Measurements from ENCODE around the gene MLEC.
A peak's percentile ranks its signal among the peaks of the same experiment; 100 is the strongest.
"Not testable (repeated sequence)": the region's sequence is repeated elsewhere in the genome, so short reads cannot be mapped to it uniquely, and the experiment has no call there.

MLEC gene

DNA sequence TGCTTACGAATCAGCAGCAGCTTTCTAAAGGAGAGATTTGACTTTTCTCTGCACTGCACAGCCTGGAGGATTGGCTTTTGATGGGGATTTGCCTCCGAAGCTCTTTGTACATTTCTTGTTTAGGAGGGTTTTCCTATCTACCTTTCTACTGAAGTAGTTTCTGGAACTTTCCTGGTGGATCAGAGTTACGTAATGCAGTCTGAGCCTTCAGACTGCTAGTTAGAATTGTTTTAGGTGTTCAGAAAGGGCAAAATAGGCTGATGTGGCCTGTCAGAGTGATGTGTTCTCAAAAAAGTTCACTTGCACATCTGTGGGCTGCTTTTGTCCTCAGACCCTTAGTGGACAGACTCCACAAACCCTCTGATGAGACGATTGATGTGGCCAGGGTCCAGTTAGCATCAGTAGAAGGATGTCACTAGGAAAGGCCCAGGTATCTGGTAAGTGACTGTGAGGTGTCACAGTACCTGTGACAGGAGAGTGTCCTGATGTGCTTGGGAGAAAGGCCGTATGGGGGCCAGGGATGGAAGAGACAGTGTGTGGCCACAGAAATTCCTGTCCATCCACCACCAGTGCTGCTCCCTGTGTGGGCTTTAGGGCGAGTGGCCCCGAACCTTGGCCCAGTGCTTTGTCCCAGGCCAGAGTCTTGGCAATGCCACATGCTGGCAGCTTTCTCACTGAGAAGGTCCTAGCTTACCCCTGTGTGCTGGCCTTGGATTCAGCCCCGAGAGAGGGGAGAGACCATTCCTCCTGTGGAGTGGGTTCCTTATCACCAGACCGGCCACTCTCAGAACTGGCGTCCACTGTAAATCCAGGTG is 34.2 kb downstream of the MLEC start:
- ATAC-seq (replicated peaks; ENCODE audit: extremely low read depth, poor library complexity, severe bottlenecking) (no peak), DNase-seq (ENCODE audit: low spot score in 2 of 2) (no peak)
- H3K36me3 Mint-ChIP-seq (ENCODE audit: insufficient read depth), result peaks cover 19% of the 10 kb centered on the region
- peaks cover 20% of the 10 kb centered on the region for H3K4me1 Mint-ChIP-seq
- H3K4me3 Mint-ChIP-seq, result no peak overlapping the region
- no peak overlapping the region for H3K27ac Mint-ChIP-seq (ENCODE audit: low read depth)
- H3K9me3 Mint-ChIP-seq, result no peaks in the 10 kb centered on the region
- H3K27me3 Mint-ChIP-seq, result no peaks in the 10 kb centered on the region

DNA sequence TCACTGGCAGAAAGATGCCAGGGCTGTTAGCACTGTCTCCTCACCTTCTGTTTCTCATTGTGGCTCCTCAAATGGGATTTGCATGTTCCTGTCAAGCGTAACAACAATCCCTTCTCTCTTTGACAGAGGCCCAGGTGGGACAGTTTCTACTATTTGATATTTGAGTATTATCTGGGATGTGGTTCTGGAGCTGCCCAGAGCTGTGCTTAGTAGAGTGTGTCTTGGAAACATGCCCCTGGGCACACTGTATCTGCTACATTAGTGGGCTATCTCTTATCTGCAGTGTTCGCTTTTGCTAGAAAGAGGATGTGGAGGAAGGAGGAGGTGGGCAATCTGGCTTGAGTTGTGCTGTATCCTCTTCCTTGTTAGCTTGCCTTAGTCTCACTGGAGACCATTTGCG is 34.9 kb downstream of the MLEC start:
- H3K9me3 Mint-ChIP-seq, result no peaks in the 10 kb centered on the region
- ATAC-seq (replicated peaks; ENCODE audit: extremely low read depth, poor library complexity, severe bottlenecking), result no peak
- H3K4me1 Mint-ChIP-seq, result peaks cover 22% of the 10 kb centered on the region
- H3K4me3 Mint-ChIP-seq, result no peak overlapping the region
- no peak for DNase-seq (ENCODE audit: low spot score in 2 of 2)
- no peak overlapping the region for H3K27ac Mint-ChIP-seq (ENCODE audit: low read depth)
- H3K36me3 Mint-ChIP-seq (ENCODE audit: insufficient read depth), result peaks cover 19% of the 10 kb centered on the region
- no peaks in the 10 kb centered on the region for H3K27me3 Mint-ChIP-seq

DNA sequence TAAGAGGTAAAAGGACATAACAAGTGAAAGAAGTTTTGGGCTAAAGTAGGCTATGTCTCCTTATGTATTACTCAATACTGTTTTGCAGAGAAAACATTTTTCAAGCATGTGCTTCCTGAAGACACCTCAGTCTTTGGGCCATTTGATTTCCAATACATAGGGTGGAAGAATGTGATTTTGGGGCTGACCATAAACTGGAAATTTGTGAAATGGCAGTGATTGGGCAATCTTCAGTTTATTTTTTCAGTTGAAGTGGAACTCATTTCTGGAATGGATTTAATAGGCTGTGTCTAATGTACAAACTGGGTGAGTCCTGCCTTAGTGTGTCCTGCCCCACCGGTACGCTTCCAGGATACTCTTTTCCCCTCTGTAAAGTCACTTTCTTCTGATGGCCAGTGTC is 35.8 kb downstream of the MLEC start:
- no peaks in the 10 kb centered on the region for H3K9me3 Mint-ChIP-seq
- ATAC-seq (replicated peaks; ENCODE audit: extremely low read depth, poor library complexity, severe bottlenecking), result no peak
- peaks cover 22% of the 10 kb centered on the region for H3K4me1 Mint-ChIP-seq
- peaks cover 14% of the 10 kb centered on the region for H3K36me3 Mint-ChIP-seq (ENCODE audit: insufficient read depth)
- DNase-seq (ENCODE audit: low spot score in 2 of 2), result no peak
- no peak overlapping the region for H3K27ac Mint-ChIP-seq (ENCODE audit: low read depth)
- H3K27me3 Mint-ChIP-seq, result no peaks in the 10 kb centered on the region
- H3K4me3 Mint-ChIP-seq, result no peak overlapping the region

- Mint-ChIP-seq H3K27ac (ENCODE audit: low read depth) (no peak overlapping the region), H3K27me3 (no peaks in the 10 kb centered on the region), H3K9me3 (no peaks in the 10 kb centered on the region), H3K36me3 (ENCODE audit: insufficient read depth) (peaks cover 11% of the 10 kb centered on the region), H3K4me1 (peaks cover 16% of the 10 kb centered on the region), H3K4me3 (peak overlapping the region; percentile 88)
- ATAC-seq (replicated peaks; ENCODE audit: extremely low read depth, poor library complexity, severe bottlenecking) (no peak), DNase-seq (ENCODE audit: low spot score in 2 of 2) (no peak)
Measured at GRCh38 chr12:120724720-120725119, 37.8 kb downstream of the MLEC start.

DNA sequence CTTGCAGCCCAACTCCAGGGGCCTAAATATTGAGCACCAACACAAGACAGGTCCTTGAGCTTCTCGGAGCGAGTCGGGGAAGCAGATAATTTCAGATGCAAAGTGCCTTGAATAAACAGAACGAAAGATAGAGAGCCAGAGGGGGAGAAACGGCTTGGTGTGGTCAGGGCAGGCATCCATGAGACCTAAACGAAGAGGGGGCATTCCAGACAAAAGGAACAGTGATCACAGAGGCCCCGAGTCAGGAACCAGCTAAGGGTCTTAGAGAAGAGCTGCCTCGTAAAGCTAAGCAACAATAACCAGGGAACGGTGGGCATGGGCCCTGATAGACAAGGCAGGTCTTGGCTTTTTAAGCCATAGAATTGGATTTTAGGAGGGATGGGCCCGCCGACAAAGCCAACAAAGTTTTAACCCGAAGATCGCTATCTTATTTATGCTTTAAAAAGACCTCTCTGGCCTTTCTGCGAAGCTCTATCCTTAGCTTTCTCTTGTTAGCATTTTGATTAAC is 38.3 kb downstream of the MLEC start:
- Mint-ChIP-seq H3K36me3 (ENCODE audit: insufficient read depth) (peaks cover 11% of the 10 kb centered on the region), H3K27ac (ENCODE audit: low read depth) (no peak overlapping the region), H3K27me3 (no peaks in the 10 kb centered on the region), H3K9me3 (no peaks in the 10 kb centered on the region), H3K4me3 (peak overlapping the region; percentile 88), H3K4me1 (peaks cover 16% of the 10 kb centered on the region)
- ATAC-seq (replicated peaks; ENCODE audit: extremely low read depth, poor library complexity, severe bottlenecking) (no peak), DNase-seq (ENCODE audit: low spot score in 2 of 2) (no peak)

DNA sequence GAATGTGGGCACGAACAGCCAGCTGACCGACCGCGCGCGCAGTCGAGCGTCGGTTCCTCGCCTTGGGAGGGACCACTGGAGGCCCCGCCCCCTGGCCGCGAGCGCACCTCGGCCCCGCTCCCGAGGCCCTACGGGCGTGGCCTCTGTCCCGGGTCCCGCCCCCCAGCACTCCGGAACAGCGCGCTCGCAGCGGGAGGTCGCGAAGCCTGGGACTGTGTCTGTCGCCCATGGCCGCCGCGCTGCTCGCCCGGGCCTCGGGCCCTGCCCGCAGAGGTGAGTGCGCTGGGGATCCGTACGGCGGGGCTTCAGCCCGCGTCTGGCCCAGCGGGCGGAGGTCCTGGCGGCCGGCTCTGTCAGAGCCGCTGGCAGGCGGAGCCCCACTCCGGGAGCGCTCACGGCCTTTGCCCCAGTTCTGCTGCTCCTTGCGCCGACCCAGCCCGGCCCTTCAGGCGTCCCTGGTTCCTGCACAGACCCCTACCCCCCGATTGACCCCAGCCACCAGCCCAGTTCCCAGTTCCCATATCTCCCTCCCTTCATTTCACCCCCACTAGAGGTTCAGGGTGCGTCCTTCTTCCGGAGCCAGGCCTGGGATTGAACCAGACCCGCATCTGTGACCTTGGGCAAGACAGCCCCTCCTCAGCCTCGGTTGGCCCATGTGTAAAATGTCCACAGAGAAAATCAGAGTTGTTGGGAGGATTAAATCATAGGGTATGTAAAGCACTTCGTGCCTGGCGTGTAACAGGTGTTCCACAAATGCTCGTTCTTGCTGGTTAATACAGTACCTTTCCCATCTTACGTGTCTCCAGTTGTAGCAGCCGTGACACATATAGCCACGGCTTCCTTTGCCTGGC is 38.9 kb downstream of the MLEC start, which contains the start of gene ACADS:
Gene ACADS, plus strand, starts transcription at position 168 of the 851 bp plus-strand sequence. Its CDS starts 60 bp downstream, at position 228.
- peak within 1 kb of the TSS; percentile 85 for H3K27ac Mint-ChIP-seq (ENCODE audit: low read depth)
- peaks cover 14% of the 10 kb centered on the region for H3K36me3 Mint-ChIP-seq (ENCODE audit: insufficient read depth)
- H3K27me3 Mint-ChIP-seq, result no peaks in the 10 kb centered on the region

GRCh38 chr12:120726510-120726793 is 39.5 kb downstream of the MLEC start:
- peak overlapping the region; percentile 88 for H3K4me3 Mint-ChIP-seq
- no peaks in the 10 kb centered on the region for H3K9me3 Mint-ChIP-seq
- H3K27me3 Mint-ChIP-seq, result no peaks in the 10 kb centered on the region
- H3K36me3 Mint-ChIP-seq (ENCODE audit: insufficient read depth), result peaks cover 12% of the 10 kb centered on the region
- H3K27ac Mint-ChIP-seq (ENCODE audit: low read depth), result peak overlapping the region; percentile 85
- no peak for DNase-seq (ENCODE audit: low spot score in 2 of 2)
- peaks cover 16% of the 10 kb centered on the region for H3K4me1 Mint-ChIP-seq
- no peak for ATAC-seq (replicated peaks; ENCODE audit: extremely low read depth, poor library complexity, severe bottlenecking)

More for the DNA sequence above, 38.9 kb downstream of the MLEC start, which contains the start of gene ACADS:
- peak within 1 kb of the TSS; percentile 88 for H3K4me3 Mint-ChIP-seq
- H3K4me1 Mint-ChIP-seq, result peaks cover 16% of the 10 kb centered on the region
- no peaks in the 10 kb centered on the region for H3K9me3 Mint-ChIP-seq
- DNase-seq (ENCODE audit: low spot score in 2 of 2), result peak; percentile 74 to 84
- ATAC-seq (replicated peaks; ENCODE audit: extremely low read depth, poor library complexity, severe bottlenecking), result peak; percentile 100

- ATAC-seq (replicated peaks; ENCODE audit: extremely low read depth, poor library complexity, severe bottlenecking) (no peak), DNase-seq (ENCODE audit: low spot score in 2 of 2) (no peak)
- Mint-ChIP-seq H3K9me3 (no peaks in the 10 kb centered on the region), H3K4me3 (peak overlapping the region; percentile 88), H3K4me1 (peaks cover 16% of the 10 kb centered on the region), H3K27ac (ENCODE audit: low read depth) (no peak overlapping the region), H3K27me3 (no peaks in the 10 kb centered on the region), H3K36me3 (ENCODE audit: insufficient read depth) (peaks cover 13% of the 10 kb centered on the region)
Measured at GRCh38 chr12:120726961-120727360, 40.0 kb downstream of the MLEC start.

DNA sequence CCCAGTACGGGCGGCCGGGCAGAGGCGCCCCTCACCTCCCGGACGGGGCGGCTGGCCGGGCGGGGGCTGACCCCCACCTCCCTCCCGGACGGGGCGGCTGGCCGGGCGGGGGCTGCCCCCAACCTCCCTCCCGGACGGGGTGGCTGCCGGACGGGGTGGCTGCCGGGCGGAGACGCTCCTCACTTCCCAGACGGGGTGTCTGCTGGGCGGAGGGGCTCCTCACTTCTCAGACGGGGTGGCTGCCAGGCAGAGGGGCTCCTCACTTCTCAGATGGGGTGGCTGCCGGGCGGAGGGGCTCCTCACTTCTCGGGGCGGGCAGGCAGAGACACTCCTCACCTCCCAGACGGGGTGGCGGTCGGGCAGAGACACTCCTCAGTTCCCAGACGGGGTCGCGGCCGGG is 45.2 kb downstream of the MLEC start:
- H3K27me3 Mint-ChIP-seq; DNase-seq (ENCODE audit: low spot score in 2 of 2); H3K9me3 Mint-ChIP-seq; H3K4me1 Mint-ChIP-seq; H3K4me3 Mint-ChIP-seq; ATAC-seq (replicated peaks; ENCODE audit: extremely low read depth, poor library complexity, severe bottlenecking); H3K27ac Mint-ChIP-seq (ENCODE audit: low read depth): not testable (repeated sequence)
- peaks cover 13% of the 10 kb centered on the region for H3K36me3 Mint-ChIP-seq (ENCODE audit: insufficient read depth)

DNA sequence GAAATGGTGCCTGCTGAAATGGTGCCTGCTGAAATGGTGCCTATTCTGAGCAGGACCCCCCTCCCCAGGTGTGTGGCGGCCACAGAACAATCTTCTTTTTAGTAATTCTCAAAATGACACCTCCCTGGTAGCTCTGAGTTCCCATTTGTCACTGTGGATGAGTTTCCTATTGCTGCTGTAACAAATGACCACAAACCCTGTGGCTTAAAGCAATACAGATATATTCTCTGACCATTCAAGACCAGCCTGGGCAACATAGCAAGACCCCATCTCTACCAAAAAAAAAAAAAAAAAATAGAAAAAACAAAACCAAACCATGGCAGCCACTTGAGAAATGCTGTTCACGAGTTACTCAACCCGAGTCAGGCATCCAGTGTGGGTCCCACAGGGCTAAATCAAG is 46.6 kb downstream of the MLEC start:
- no peaks in the 10 kb centered on the region for H3K27me3 Mint-ChIP-seq
- peaks cover 5% of the 10 kb centered on the region for H3K4me1 Mint-ChIP-seq
- peaks cover 12% of the 10 kb centered on the region for H3K36me3 Mint-ChIP-seq (ENCODE audit: insufficient read depth)
- H3K9me3 Mint-ChIP-seq, result no peaks in the 10 kb centered on the region
- H3K27ac Mint-ChIP-seq (ENCODE audit: low read depth), result no peak overlapping the region
- ATAC-seq (replicated peaks; ENCODE audit: extremely low read depth, poor library complexity, severe bottlenecking) (no peak), DNase-seq (ENCODE audit: low spot score in 2 of 2) (no peak)
- H3K4me3 Mint-ChIP-seq, result no peak overlapping the region

GRCh38 chr12:120734210-120734609 is 47.3 kb downstream of the MLEC start:
- no peak overlapping the region for H3K27ac Mint-ChIP-seq (ENCODE audit: low read depth)
- H3K36me3 Mint-ChIP-seq (ENCODE audit: insufficient read depth), result peaks cover 8% of the 10 kb centered on the region
- peaks cover 5% of the 10 kb centered on the region for H3K4me1 Mint-ChIP-seq
- no peaks in the 10 kb centered on the region for H3K9me3 Mint-ChIP-seq
- ATAC-seq (replicated peaks; ENCODE audit: extremely low read depth, poor library complexity, severe bottlenecking) (no peak), DNase-seq (ENCODE audit: low spot score in 2 of 2) (no peak)
- H3K4me3 Mint-ChIP-seq, result no peak overlapping the region
- no peaks in the 10 kb centered on the region for H3K27me3 Mint-ChIP-seq

DNA sequence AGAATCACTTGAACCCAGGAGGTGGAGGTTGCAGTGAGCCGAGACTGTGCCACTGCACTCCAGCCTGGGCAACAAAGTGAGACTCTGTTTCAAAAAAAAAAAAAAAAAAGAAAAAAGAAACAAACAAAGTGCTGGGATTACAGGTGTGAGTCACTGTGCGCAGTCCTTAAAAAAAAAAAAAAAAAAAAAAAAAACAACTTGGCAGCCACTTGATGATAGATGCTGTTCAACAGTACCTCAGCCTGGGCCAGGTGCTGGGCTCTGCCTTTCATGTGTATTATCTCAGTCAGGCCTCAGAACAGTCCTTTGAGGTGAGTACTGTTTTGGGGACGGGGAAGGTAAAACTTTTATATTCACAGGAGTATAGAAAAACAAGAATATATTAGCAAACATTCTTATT is 48.2 kb downstream of the MLEC start:
- no peak overlapping the region for H3K27ac Mint-ChIP-seq (ENCODE audit: low read depth)

More for the DNA sequence above, 48.2 kb downstream of the MLEC start:
- ATAC-seq (replicated peaks; ENCODE audit: extremely low read depth, poor library complexity, severe bottlenecking) (no peak), DNase-seq (ENCODE audit: low spot score in 2 of 2) (no peak)
- no peaks in the 10 kb centered on the region for H3K9me3 Mint-ChIP-seq
- peaks cover 7% of the 10 kb centered on the region for H3K36me3 Mint-ChIP-seq (ENCODE audit: insufficient read depth)
- H3K4me3 Mint-ChIP-seq, result no peak overlapping the region
- no peaks in the 10 kb centered on the region for H3K27me3 Mint-ChIP-seq
- peaks cover 5% of the 10 kb centered on the region for H3K4me1 Mint-ChIP-seq
